Measurements from ENCODE around the gene AGER.

GRCh38 chr6:32226434-32226833 lies 42.4 kb upstream of the AGER start:
- TF ChIP-seq CTCF (IDR thresholded peaks at IDR 0.05) (no peak), MYC (IDR thresholded peaks at IDR 0.05; ENCODE audit: borderline replicate concordance, low read length) (no peak), MAX (IDR thresholded peaks at IDR 0.05) (no peak), SREBF2 (IDR thresholded peaks at IDR 0.05) (no peak), EP300 (IDR thresholded peaks at IDR 0.05) (no peak)
- TF ChIP-seq, protein P1, sequence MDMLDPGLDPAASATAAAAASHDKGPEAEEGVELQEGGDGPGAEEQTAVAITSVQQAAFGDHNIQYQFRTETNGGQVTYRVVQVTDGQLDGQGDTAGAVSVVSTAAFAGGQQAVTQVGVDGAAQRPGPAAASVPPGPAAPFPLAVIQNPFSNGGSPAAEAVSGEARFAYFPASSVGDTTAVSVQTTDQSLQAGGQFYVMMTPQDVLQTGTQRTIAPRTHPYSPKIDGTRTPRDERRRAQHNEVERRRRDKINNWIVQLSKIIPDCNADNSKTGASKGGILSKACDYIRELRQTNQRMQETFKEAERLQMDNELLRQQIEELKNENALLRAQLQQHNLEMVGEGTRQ (IDR thresholded peaks at IDR 0.05) = no peak

Measured in A549 (cell line).